H1 (cell line): ENCODE data around the gene PPP2R2D. TPM values are rescaled to one million over a fixed set of nuclear protein-coding genes. Genes with fewer than 3 reads are reported as not detected.

Source experiments
- ASH2L ChIP-seq: fragments of 200-600, 300-600 bp; sonication (generic); IDR thresholded peaks from one replicate; pipeline ENCODE4 v1.7.1; 2017; ENCODE audit warnings: low read length
- BACH1 ChIP-seq: IDR thresholded peaks from 2 replicates; pipeline ENCODE4 v1.6.1; 2012; ENCODE audit warnings: low read length, improper control_type of control experiment
- CHD7 ChIP-seq: fragments of 300-600 bp; sonication (generic); IDR thresholded peaks from 2 replicates; pipeline ENCODE4 v1.7.1; 2012; ENCODE audit warnings: low read length, moderate library complexity, mild to moderate bottlenecking, inconsistent platforms; ENCODE audit not compliant: insufficient replicate concordance
- E2F6 ChIP-seq: IDR thresholded peaks from 2 replicates; pipeline ENCODE4 v1.6.1; 2012; ENCODE audit warnings: inconsistent platforms
- NRF1 ChIP-seq: IDR thresholded peaks from 2 replicates; pipeline ENCODE4 v1.6.1; 2011; ENCODE audit warnings: mild to moderate bottlenecking, low read depth, low read length, improper control_type of control experiment
- SAP30 ChIP-seq: fragments of 300-600 bp; sonication (generic); IDR thresholded peaks from 2 replicates; pipeline ENCODE4 v1.7.1; 2012; ENCODE audit warnings: low read length, moderate library complexity, mild to moderate bottlenecking, inconsistent platforms; ENCODE audit not compliant: insufficient read depth, insufficient replicate concordance
- YY1 ChIP-seq: IDR thresholded peaks from 2 replicates; pipeline ENCODE4 v1.6.1; 2011; ENCODE audit warnings: low read depth, mild to moderate bottlenecking, low read length
- polyA plus RNA-seq, 7 experiments: library from polyadenylated mRNA; depleted of rRNA in 3 of 7; stranded (reverse) in 5 of 7; unstranded in 2 of 7; fragments of >200 nt in 5 of 7; fragments of 200-250 nt in 2 of 7; gene quantifications; 1 replicate in 5 of 7; 2 replicates in 1 of 7; 4 replicates in 1 of 7; pipeline versions ENCODE4 v1.2.1 to v1.2.3, GENCODE V29; 2011 to 2013; ENCODE audit warnings: missing spikeins in 2 of 7, mixed read lengths in 2 of 7
- total RNA-seq: library from RNA; stranded (reverse); fragmentation: NEBNext Ultra II Directional; extraction: Animal tissue kit (Norgen Biotek cat#: 25700); gene quantifications from 2 replicates; pipeline ENCODE4 v1.2.1, GENCODE V29; 2021
- TF ChIP-seq, protein P1 (sequence below): IDR thresholded peaks from 2 replicates; pipeline ENCODE4 v1.6.1; 2011; ENCODE audit warnings: low read length, improper control_type of control experiment

The PPP2R2D gene
- total and polyA plus RNA-seq, 2 of the 8 experiments (the other 6 are each of a cell fraction or from before 2014, with no cell fraction given), result 25.4 to 32.8 TPM

- TF ChIP-seq CHD7 (no peak), YY1 (no peak), ASH2L (no peak), BACH1 (no peak), NRF1 (no peak), SAP30 (no peak), E2F6 (no peak)
- TF ChIP-seq, protein P1, sequence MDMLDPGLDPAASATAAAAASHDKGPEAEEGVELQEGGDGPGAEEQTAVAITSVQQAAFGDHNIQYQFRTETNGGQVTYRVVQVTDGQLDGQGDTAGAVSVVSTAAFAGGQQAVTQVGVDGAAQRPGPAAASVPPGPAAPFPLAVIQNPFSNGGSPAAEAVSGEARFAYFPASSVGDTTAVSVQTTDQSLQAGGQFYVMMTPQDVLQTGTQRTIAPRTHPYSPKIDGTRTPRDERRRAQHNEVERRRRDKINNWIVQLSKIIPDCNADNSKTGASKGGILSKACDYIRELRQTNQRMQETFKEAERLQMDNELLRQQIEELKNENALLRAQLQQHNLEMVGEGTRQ, result no peak
Observed at GRCh38 chr10:131860311-131860710, 40.5 kb upstream of the PPP2R2D start (continued).
